Breast epithelium (tissue), 4 donors: Measurements from ENCODE around the gene FAM110D. TPM values are rescaled to one million over a fixed set of nuclear protein-coding genes. Genes with fewer than 3 reads are reported as not detected.

Experiments
- DNase-seq, 2 donors: peaks; one replicate each; pipeline ENCODE4 v3.0.0-alpha.2; 2019; ENCODE audit warnings: low spot score in 2 of 2
- H3K27ac ChIP-seq, 2 donors: fragments of 200-600 bp; sonication (generic) in 1 of 2; one replicate each; pipeline ENCODE4 v1.5.1; 2016 to 2019; ENCODE audit warnings: mild to moderate bottlenecking in 1 of 2
- H3K27me3 ChIP-seq, 2 donors: fragments of 200-600 bp; sonication (generic) in 1 of 2; one replicate each; pipeline versions ENCODE4 v1.5.1 to v1.6.0; 2017 to 2019; ENCODE audit warnings: control low read depth in 1 of 2, mild to moderate bottlenecking in 1 of 2
- H3K36me3 ChIP-seq: fragments of 200-600 bp; one replicate; pipeline ENCODE4 v1.5.1; 2019
- H3K4me1 ChIP-seq, 2 donors: fragments of 200-600 bp; sonication (generic); one replicate each; pipeline ENCODE4 v1.5.1; 2016 to 2019; ENCODE audit warnings: control low read depth in 1 of 2
- H3K4me3 ChIP-seq, 3 donors: fragments of 200-600 bp; sonication (generic); 1 replicate in 2 of 3; 2 replicates in 1 of 3; pipeline ENCODE4 v1.5.1; 2016 to 2019; ENCODE audit warnings: mild to moderate bottlenecking in 3 of 3, moderate library complexity in 2 of 3
- H3K9me3 ChIP-seq, 2 donors: fragments of 200-600 bp; sonication (generic) in 1 of 2; one replicate each; pipeline ENCODE4 v1.5.1; 2016 to 2019; ENCODE audit warnings: control low read depth in 1 of 2
- CTCF ChIP-seq, 3 donors: fragments of 450-650 bp; IDR thresholded peaks; one replicate each; pipeline ENCODE4 v1.5.1; 2016 to 2017; ENCODE audit warnings: antibody characterized with exemption in 3 of 3, mild to moderate bottlenecking in 3 of 3, moderate library complexity in 3 of 3
- POLR2A ChIP-seq: fragments of 450-650 bp; IDR thresholded peaks from one replicate; pipeline ENCODE4 v1.6.1; 2016; ENCODE audit warnings: antibody characterized with exemption, mild to moderate bottlenecking, moderate library complexity
- POLR2AphosphoS5 ChIP-seq, 3 donors: sonication (generic); formaldehyde crosslinking; IDR thresholded peaks; one replicate each; pipeline ENCODE4 v1.6.1; 2017; ENCODE audit warnings: antibody characterized with exemption in 3 of 3
- intact Hi-C: fragments of 100-400 bp; cut with DNase I; formaldehyde crosslinking; loops from one replicate; pipeline ENCODE4 v1.15.1; 2023; ENCODE audit warnings: low total_unique reads
- total RNA-seq, 3 donors: library from RNA; depleted of rRNA; stranded (reverse); fragments of >200 nt; gene quantifications; one replicate each; pipeline ENCODE4 v1.1.0, GENCODE V29; 2016

The FAM110D gene
- total RNA-seq, 3 donors from 2014 or later = 3.4 to 9.1 (median 6.2) TPM

GRCh38 chr1:26200413-26200812, 41.5 kb downstream of the FAM110D start:
- no peak for DNase-seq

GRCh38 chr1:26203642-26204318, 44.9 kb downstream of the FAM110D start:
- intact Hi-C loops = no loop called here

More at GRCh38 chr1:26200413-26200812, 41.5 kb downstream of the FAM110D start:
- TF ChIP-seq POLR2AphosphoS5 (IDR thresholded peaks at IDR 0.05) (no peak), POLR2A (no peak), CTCF (IDR thresholded peaks at IDR 0.05) (no peak)
- intact Hi-C loops = no loop called here
- Histone ChIP-seq H3K4me1 (no peaks in the 10 kb centered on the region), H3K4me3 (no peak overlapping the region), H3K27ac (no peak overlapping the region), H3K36me3 (no peaks in the 10 kb centered on the region), H3K27me3 (no peaks in the 10 kb centered on the region), H3K9me3 (no peaks in the 10 kb centered on the region)

DNA sequence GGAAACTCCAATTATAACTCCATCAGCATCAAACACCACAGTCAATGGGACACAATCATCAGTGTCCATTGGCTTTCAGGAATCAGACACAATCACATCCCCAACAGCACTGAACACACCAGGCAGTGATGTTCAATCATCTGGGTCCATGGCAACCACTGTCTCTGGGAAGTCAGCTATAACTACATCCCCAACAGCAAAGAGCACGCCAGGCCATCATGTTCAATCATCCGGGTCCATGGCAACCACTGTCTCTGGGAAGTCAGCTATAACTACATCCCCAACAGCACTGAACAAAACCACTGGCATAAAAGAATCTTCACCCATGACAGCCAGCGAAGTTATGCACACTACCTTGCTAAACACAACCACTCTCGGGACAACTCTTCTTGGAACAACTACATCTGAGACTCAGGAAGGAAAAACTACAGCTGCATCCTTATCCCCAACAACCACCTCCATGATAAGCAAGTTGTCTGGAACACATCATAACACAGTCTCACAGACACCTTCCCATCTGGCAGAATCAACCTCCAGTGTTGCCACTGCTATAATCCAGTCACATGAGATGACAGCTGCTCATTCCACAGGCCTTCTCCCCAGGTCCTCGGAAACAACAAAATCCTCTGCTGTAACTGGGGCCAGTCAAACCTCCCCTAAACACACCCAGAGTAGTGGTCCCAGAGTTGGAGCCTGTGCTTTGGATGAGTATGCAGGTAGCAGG, 51.4 kb downstream of the FAM110D start:
- Histone ChIP-seq H3K9me3 (no peaks in the 10 kb centered on the region), H3K36me3 (no peaks in the 10 kb centered on the region), H3K4me1 (no peaks in the 10 kb centered on the region), H3K27me3 (no peaks in the 10 kb centered on the region), H3K27ac (no peak overlapping the region), H3K4me3 (no peak overlapping the region)
- DNase-seq = no peak
- intact Hi-C loops = no loop called here
- TF ChIP-seq CTCF (IDR thresholded peaks at IDR 0.05) (no peak), POLR2A (no peak), POLR2AphosphoS5 (IDR thresholded peaks at IDR 0.05) (no peak)

More at GRCh38 chr1:26203642-26204318, 44.9 kb downstream of the FAM110D start:
- TF ChIP-seq POLR2A (no peak), CTCF (IDR thresholded peaks at IDR 0.05) (no peak), POLR2AphosphoS5 (IDR thresholded peaks at IDR 0.05) (no peak)
- no peaks in the 10 kb centered on the region for H3K9me3 ChIP-seq
- no peak overlapping the region for H3K4me3 ChIP-seq
- no peaks in the 10 kb centered on the region for H3K4me1 ChIP-seq
- H3K27ac ChIP-seq = no peak overlapping the region
- no peaks in the 10 kb centered on the region for H3K27me3 ChIP-seq
- no peak for DNase-seq
- no peaks in the 10 kb centered on the region for H3K36me3 ChIP-seq

- no peak for DNase-seq
- Histone ChIP-seq H3K27me3 (no peaks in the 10 kb centered on the region), H3K36me3 (no peaks in the 10 kb centered on the region), H3K27ac (no peak overlapping the region), H3K4me1 (no peaks in the 10 kb centered on the region), H3K9me3 (no peaks in the 10 kb centered on the region), H3K4me3 (no peak overlapping the region)
- TF ChIP-seq CTCF (IDR thresholded peaks at IDR 0.05) = no peak
- no peak for TF ChIP-seq POLR2A
- no peak for TF ChIP-seq POLR2AphosphoS5 (IDR thresholded peaks at IDR 0.05)
- intact Hi-C loops = no loop called here
These were observed 53.8 kb downstream of the FAM110D start for GRCh38 chr1:26212726-26213125.

DNA sequence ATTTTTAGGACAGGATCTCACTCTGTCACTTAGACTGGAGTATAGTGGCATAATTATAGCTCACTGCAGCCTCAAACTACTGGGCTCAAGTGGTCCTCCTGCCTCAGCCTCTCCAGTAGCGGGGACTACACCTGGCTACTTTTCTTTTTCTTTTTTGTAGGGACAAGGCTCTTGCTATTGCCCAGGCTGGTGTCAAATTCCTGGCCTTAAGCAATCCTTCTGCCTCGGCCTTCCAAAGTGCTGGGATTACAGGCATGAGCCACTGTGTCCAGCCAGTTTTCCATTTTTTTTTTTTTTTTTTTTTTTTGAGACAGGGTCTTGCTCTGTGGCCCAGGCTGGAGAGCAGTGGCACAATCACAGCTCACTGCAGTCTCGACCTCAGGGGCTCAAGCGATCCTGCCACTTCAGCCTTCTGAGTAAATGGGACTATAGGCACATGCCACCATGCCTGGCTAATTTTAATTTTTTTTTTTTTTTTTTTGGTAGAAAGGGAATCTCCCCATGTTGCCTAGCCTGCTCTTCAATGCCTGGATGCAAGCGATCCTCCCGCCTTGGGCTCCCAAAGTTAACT, 54.5 kb downstream of the FAM110D start:
- no peak for DNase-seq
- intact Hi-C loops = no loop called here
- TF ChIP-seq CTCF (IDR thresholded peaks at IDR 0.05) = no peak
- no peaks in the 10 kb centered on the region for H3K4me1 ChIP-seq
- no peaks in the 10 kb centered on the region for H3K27me3 ChIP-seq
- no peaks in the 10 kb centered on the region for H3K36me3 ChIP-seq
- no peak overlapping the region for H3K27ac ChIP-seq
- no peak overlapping the region for H3K4me3 ChIP-seq
- H3K9me3 ChIP-seq = no peaks in the 10 kb centered on the region
